ENCODE data around the gene PLEKHA4. TPM values are rescaled to one million over a fixed set of nuclear protein-coding genes. Genes with fewer than 3 reads are reported as not detected.

PLEKHA4 gene
- polyA plus RNA-seq, 3 donors: 0.69 to 1.5 (median 1.1) TPM

DNA sequence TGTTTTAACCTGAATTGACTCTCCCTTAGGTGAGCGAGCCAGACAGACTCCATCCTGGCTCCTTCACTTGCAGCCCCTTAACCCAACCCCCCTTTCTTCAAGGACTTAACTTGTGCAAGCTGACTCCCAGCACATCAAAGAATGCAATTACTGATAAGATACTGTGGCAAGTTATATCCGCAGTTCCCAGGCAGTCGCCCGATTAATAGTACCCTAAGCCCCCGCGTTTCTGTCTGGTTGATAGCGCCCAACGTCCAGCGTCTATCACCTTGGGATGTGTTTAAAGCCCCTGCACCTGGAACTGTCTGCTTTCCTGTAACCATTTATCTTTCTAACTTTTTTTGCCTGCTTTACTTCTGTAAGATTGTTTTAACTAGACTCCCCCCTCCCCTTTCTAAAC lies 38.3 kb downstream of the PLEKHA4 start:
- Histone ChIP-seq H4K20me1 (ENCODE audit: insufficient read depth, low read length) (no peaks in the 10 kb centered on the region), H2AFZ (ENCODE audit: insufficient read depth, low read depth, low read length, poor library complexity, severe bottlenecking) (no peak overlapping the region), H3K36me3 (replicated peaks in 1 of 2; ENCODE audit: control insufficient read depth in 1 of 2, insufficient read depth in 2 of 2, low read length in 2 of 2) (no peaks in the 10 kb centered on the region), H3K4me2 (replicated peaks; ENCODE audit: extremely low read depth, low read length, poor library complexity, severe bottlenecking) (no peak overlapping the region), H3K9ac (ENCODE audit: insufficient read depth, low read length, poor library complexity, severe bottlenecking) (no peak overlapping the region), H3K27ac (ENCODE audit: low read depth in 1 of 2, low read length in 2 of 2) (no peak overlapping the region), H3K27me3 (ENCODE audit: control insufficient read depth in 2 of 2, insufficient read depth in 2 of 2, low read length in 2 of 2) (no peaks in the 10 kb centered on the region), H3K4me1 (ENCODE audit: control insufficient read depth in 1 of 2, insufficient read depth in 2 of 2, low read length in 2 of 2) (no peaks in the 10 kb centered on the region), H3K9me3 (replicated peaks in 1 of 2; ENCODE audit: control insufficient read depth in 1 of 2, insufficient read depth in 1 of 2, low read length in 2 of 2) (peaks cover 0 to 3% of the 10 kb centered on the region in 2 donors), H3K79me2 (ENCODE audit: insufficient read depth, low read length) (no peaks in the 10 kb centered on the region), H3K4me3 (replicated peaks in 1 of 3; ENCODE audit: low read depth in 2 of 3, low read length in 3 of 3) (no peak overlapping the region)
- intact Hi-C loops (cut with micrococcal nuclease): loop anchor here in 1 of 2 donors (10.0 kb wide), 1 partner anchor 185 kb away; the partner anchor contains the start of gene CA11
- Mint-ChIP-seq H3K27me3 (ENCODE audit: low read depth in 3 of 3) (peaks cover 3 to 7% (median 4%) of the 10 kb centered on the region in 3 donors), H3K4me3 (no peak overlapping the region), H3K27ac (no peak overlapping the region), H3K4me1 (peaks cover 3% of the 10 kb centered on the region), H3K36me3 (no peaks in the 10 kb centered on the region), H3K9me3 (peaks cover 0 to 3% (median 0%) of the 10 kb centered on the region in 7 donors)
- no peak for DNase-seq
- TF ChIP-seq, protein P1, sequence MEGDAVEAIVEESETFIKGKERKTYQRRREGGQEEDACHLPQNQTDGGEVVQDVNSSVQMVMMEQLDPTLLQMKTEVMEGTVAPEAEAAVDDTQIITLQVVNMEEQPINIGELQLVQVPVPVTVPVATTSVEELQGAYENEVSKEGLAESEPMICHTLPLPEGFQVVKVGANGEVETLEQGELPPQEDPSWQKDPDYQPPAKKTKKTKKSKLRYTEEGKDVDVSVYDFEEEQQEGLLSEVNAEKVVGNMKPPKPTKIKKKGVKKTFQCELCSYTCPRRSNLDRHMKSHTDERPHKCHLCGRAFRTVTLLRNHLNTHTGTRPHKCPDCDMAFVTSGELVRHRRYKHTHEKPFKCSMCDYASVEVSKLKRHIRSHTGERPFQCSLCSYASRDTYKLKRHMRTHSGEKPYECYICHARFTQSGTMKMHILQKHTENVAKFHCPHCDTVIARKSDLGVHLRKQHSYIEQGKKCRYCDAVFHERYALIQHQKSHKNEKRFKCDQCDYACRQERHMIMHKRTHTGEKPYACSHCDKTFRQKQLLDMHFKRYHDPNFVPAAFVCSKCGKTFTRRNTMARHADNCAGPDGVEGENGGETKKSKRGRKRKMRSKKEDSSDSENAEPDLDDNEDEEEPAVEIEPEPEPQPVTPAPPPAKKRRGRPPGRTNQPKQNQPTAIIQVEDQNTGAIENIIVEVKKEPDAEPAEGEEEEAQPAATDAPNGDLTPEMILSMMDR (IDR thresholded peaks at IDR 0.05): no peak
- 98% methylated on average over 9 of the region's 9 CpGs for WGBS (ENCODE audit: insufficient coverage)

DNA sequence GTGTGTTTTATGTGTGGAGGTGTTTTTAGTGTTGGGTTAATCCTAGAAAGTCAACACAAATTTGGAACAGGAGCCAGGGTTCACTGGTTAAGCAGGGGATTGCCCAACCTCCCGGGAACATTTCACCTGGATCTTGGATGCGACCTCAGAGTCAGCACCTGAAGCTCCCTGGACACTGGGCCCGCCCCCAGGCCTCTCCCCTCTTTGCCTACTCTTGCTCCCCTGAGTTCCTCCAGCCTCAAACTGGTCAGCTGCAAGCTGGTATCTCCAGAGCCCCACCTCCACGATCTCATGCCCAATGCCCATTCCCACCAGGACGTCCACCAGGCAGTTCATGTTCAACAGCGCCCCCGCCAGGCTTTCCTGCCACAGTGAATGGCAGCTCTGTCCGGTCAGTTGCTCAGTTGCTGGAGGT lies 41.8 kb downstream of the PLEKHA4 start:
- WGBS (ENCODE audit: insufficient coverage): 91% methylated on average over 4 of the region's 8 CpGs

More for the DNA sequence above, 41.8 kb downstream of the PLEKHA4 start:
- Histone ChIP-seq H3K9me3 (replicated peaks in 1 of 2; ENCODE audit: control insufficient read depth in 1 of 2, insufficient read depth in 1 of 2, low read length in 2 of 2) (peaks cover 0 to 3% of the 10 kb centered on the region in 2 donors), H3K4me3 (replicated peaks in 1 of 3; ENCODE audit: low read depth in 2 of 3, low read length in 3 of 3) (no peak overlapping the region), H3K27ac (ENCODE audit: low read depth in 1 of 2, low read length in 2 of 2) (no peak overlapping the region), H3K27me3 (ENCODE audit: control insufficient read depth in 2 of 2, insufficient read depth in 2 of 2, low read length in 2 of 2) (no peaks in the 10 kb centered on the region), H4K20me1 (ENCODE audit: insufficient read depth, low read length) (no peaks in the 10 kb centered on the region), H2AFZ (ENCODE audit: insufficient read depth, low read depth, low read length, poor library complexity, severe bottlenecking) (no peak overlapping the region), H3K79me2 (ENCODE audit: insufficient read depth, low read length) (no peaks in the 10 kb centered on the region), H3K4me2 (replicated peaks; ENCODE audit: extremely low read depth, low read length, poor library complexity, severe bottlenecking) (no peak overlapping the region), H3K4me1 (ENCODE audit: control insufficient read depth in 1 of 2, insufficient read depth in 2 of 2, low read length in 2 of 2) (no peaks in the 10 kb centered on the region), H3K36me3 (replicated peaks in 1 of 2; ENCODE audit: control insufficient read depth in 1 of 2, insufficient read depth in 2 of 2, low read length in 2 of 2) (no peaks in the 10 kb centered on the region), H3K9ac (ENCODE audit: insufficient read depth, low read length, poor library complexity, severe bottlenecking) (no peak overlapping the region)
- Mint-ChIP-seq H3K4me1 (no peaks in the 10 kb centered on the region), H3K27ac (no peak overlapping the region), H3K4me3 (no peak overlapping the region), H3K9me3 (peaks cover 0 to 3% (median 0%) of the 10 kb centered on the region in 7 donors), H3K36me3 (no peaks in the 10 kb centered on the region), H3K27me3 (ENCODE audit: low read depth in 3 of 3) (peaks cover 1 to 5% (median 2%) of the 10 kb centered on the region in 3 donors)
- TF ChIP-seq, protein P1 (IDR thresholded peaks at IDR 0.05): no peak
- intact Hi-C loops (cut with micrococcal nuclease): no loop called here
- DNase-seq: no peak
